ENCODE data around the gene NDUFV1. TPM values are rescaled to one million over a fixed set of nuclear protein-coding genes. Genes with fewer than 3 reads are reported as not detected.
A peak's percentile ranks its signal among the peaks of the same experiment; 100 is the strongest.
"Not testable (repeated sequence)": the region's sequence is repeated elsewhere in the genome, so short reads cannot be mapped to it uniquely, and the experiment has no call there.

Gene NDUFV1
- total RNA-seq, result 304 and 321 TPM in 2 replicates

- H3K4me1 Mint-ChIP-seq, result peaks cover 18% of the 10 kb centered on the region
- peak within 1 kb of the TSS; percentile 95 for H3K27ac Mint-ChIP-seq
- peak within 1 kb of the TSS; percentile 95 for H3K4me3 Mint-ChIP-seq
- peaks cover 22% of the 10 kb centered on the region for H3K36me3 Mint-ChIP-seq (ENCODE audit: low read depth)
- peaks cover 9% of the 10 kb centered on the region for H3K27me3 Mint-ChIP-seq
- H3K9me3 Mint-ChIP-seq, result no peaks in the 10 kb centered on the region
- intact Hi-C loops (cut with micrococcal nuclease), result loop anchor here (1.0 to 10.0 kb wide), 4 partner anchors 8 to 182 kb away; partner anchors contain the start of genes CDK2AP2, NUDT8 and RPS6KB2
- DNase-seq, result peak; percentile 99
Measured at GRCh38 chr11:67606492-67607295, at the start of gene NDUFV1. Gene NDUFV1 (plus strand): TSS chr11:67606936. CDS start chr11:67607005, 69 bp downstream.

- H3K36me3 Mint-ChIP-seq (ENCODE audit: low read depth), result no peaks in the 10 kb centered on the region
- no peak overlapping the region for H3K27ac Mint-ChIP-seq
- peaks cover 6% of the 10 kb centered on the region for H3K27me3 Mint-ChIP-seq
- intact Hi-C loops (cut with micrococcal nuclease), result no loop called here
- H3K4me3 Mint-ChIP-seq, result no peak overlapping the region
- no peak for DNase-seq
- no peaks in the 10 kb centered on the region for H3K9me3 Mint-ChIP-seq
- H3K4me1 Mint-ChIP-seq, result peaks cover 7% of the 10 kb centered on the region
Measured at GRCh38 chr11:67558084-67558772, 48.5 kb upstream of the NDUFV1 start.

- intact Hi-C loops (cut with micrococcal nuclease), result no loop called here
- Mint-ChIP-seq H3K36me3 (ENCODE audit: low read depth) (no peaks in the 10 kb centered on the region), H3K27me3 (peaks cover 10% of the 10 kb centered on the region), H3K9me3 (no peaks in the 10 kb centered on the region), H3K4me1 (peaks cover 8% of the 10 kb centered on the region), H3K4me3 (no peak overlapping the region), H3K27ac (no peak overlapping the region)
- no peak for DNase-seq
Measured at GRCh38 chr11:67561971-67562619, 44.6 kb upstream of the NDUFV1 start.

GRCh38 chr11:67562963-67563704, 43.6 kb upstream of the NDUFV1 start:
- intact Hi-C loops (cut with micrococcal nuclease), result no loop called here
- no peak for DNase-seq
- H3K36me3 Mint-ChIP-seq (ENCODE audit: low read depth), result no peaks in the 10 kb centered on the region
- no peaks in the 10 kb centered on the region for H3K9me3 Mint-ChIP-seq
- H3K27me3 Mint-ChIP-seq, result peaks cover 11% of the 10 kb centered on the region
- H3K27ac Mint-ChIP-seq, result no peak overlapping the region
- no peak overlapping the region for H3K4me3 Mint-ChIP-seq
- H3K4me1 Mint-ChIP-seq, result peaks cover 8% of the 10 kb centered on the region

- H3K36me3 Mint-ChIP-seq (ENCODE audit: low read depth); H3K27ac Mint-ChIP-seq; H3K9me3 Mint-ChIP-seq; H3K4me3 Mint-ChIP-seq; H3K4me1 Mint-ChIP-seq; DNase-seq; intact Hi-C loops (cut with micrococcal nuclease); H3K27me3 Mint-ChIP-seq: not testable (repeated sequence)
Measured at GRCh38 chr11:67563705-67564114, 43.0 kb upstream of the NDUFV1 start.

- intact Hi-C loops (cut with micrococcal nuclease), result no loop called here
- Mint-ChIP-seq H3K27me3 (peaks cover 9% of the 10 kb centered on the region), H3K9me3 (no peaks in the 10 kb centered on the region), H3K4me3 (no peak overlapping the region), H3K36me3 (ENCODE audit: low read depth) (no peaks in the 10 kb centered on the region), H3K27ac (no peak overlapping the region), H3K4me1 (peaks cover 8% of the 10 kb centered on the region)
- no peak for DNase-seq
Measured at GRCh38 chr11:67564230-67564629, 42.5 kb upstream of the NDUFV1 start.

GRCh38 chr11:67571443-67571842, 35.3 kb upstream of the NDUFV1 start:
- H3K4me3 Mint-ChIP-seq, result no peak overlapping the region
- H3K27ac Mint-ChIP-seq, result no peak overlapping the region
- no peak for DNase-seq
- H3K4me1 Mint-ChIP-seq, result no peaks in the 10 kb centered on the region
- intact Hi-C loops (cut with micrococcal nuclease), result no loop called here
- peaks cover 17% of the 10 kb centered on the region for H3K27me3 Mint-ChIP-seq
- H3K9me3 Mint-ChIP-seq, result no peaks in the 10 kb centered on the region
- H3K36me3 Mint-ChIP-seq (ENCODE audit: low read depth), result no peaks in the 10 kb centered on the region

- intact Hi-C loops (cut with micrococcal nuclease), result loop anchor here (1.0 kb wide), 1 partner anchor 87 kb away; no protein-coding TSS in a partner anchor
- no peaks in the 10 kb centered on the region for H3K9me3 Mint-ChIP-seq
- H3K4me1 Mint-ChIP-seq, result no peaks in the 10 kb centered on the region
- H3K36me3 Mint-ChIP-seq (ENCODE audit: low read depth), result no peaks in the 10 kb centered on the region
- DNase-seq, result no peak
- no peak overlapping the region for H3K27ac Mint-ChIP-seq
- peaks cover 17% of the 10 kb centered on the region for H3K27me3 Mint-ChIP-seq
- H3K4me3 Mint-ChIP-seq, result no peak overlapping the region
Measured at GRCh38 chr11:67572305-67572704, 34.4 kb upstream of the NDUFV1 start.

GRCh38 chr11:67572747-67573419, 33.9 kb upstream of the NDUFV1 start:
- DNase-seq, result peak; percentile 76
- Mint-ChIP-seq H3K9me3 (no peaks in the 10 kb centered on the region), H3K27ac (no peak overlapping the region), H3K4me1 (no peaks in the 10 kb centered on the region), H3K4me3 (no peak overlapping the region), H3K27me3 (peaks cover 15% of the 10 kb centered on the region), H3K36me3 (ENCODE audit: low read depth) (no peaks in the 10 kb centered on the region)
- intact Hi-C loops (cut with micrococcal nuclease), result loop anchor here (1.0 kb wide), 1 partner anchor 86 kb away; no protein-coding TSS in a partner anchor

- intact Hi-C loops (cut with micrococcal nuclease), result no loop called here
- DNase-seq, result no peak
- peaks cover 9% of the 10 kb centered on the region for H3K4me1 Mint-ChIP-seq
- H3K36me3 Mint-ChIP-seq (ENCODE audit: low read depth), result no peaks in the 10 kb centered on the region
- H3K27ac Mint-ChIP-seq, result no peak overlapping the region
- peaks cover 24% of the 10 kb centered on the region for H3K27me3 Mint-ChIP-seq
- no peak overlapping the region for H3K4me3 Mint-ChIP-seq
- no peaks in the 10 kb centered on the region for H3K9me3 Mint-ChIP-seq
Measured at GRCh38 chr11:67574938-67575337, 31.8 kb upstream of the NDUFV1 start.

- no peak for DNase-seq
- H3K36me3 Mint-ChIP-seq (ENCODE audit: low read depth), result no peaks in the 10 kb centered on the region
- peaks cover 14% of the 10 kb centered on the region for H3K4me1 Mint-ChIP-seq
- H3K4me3 Mint-ChIP-seq, result no peak overlapping the region
- no peak overlapping the region for H3K27ac Mint-ChIP-seq
- H3K9me3 Mint-ChIP-seq, result no peaks in the 10 kb centered on the region
- intact Hi-C loops (cut with micrococcal nuclease), result no loop called here
- peaks cover 27% of the 10 kb centered on the region for H3K27me3 Mint-ChIP-seq
Measured at GRCh38 chr11:67576735-67577475, 29.8 kb upstream of the NDUFV1 start.

GRCh38 chr11:67577951-67578350, 28.8 kb upstream of the NDUFV1 start:
- H3K9me3 Mint-ChIP-seq, result no peaks in the 10 kb centered on the region
- no peak for DNase-seq
- H3K4me1 Mint-ChIP-seq, result peaks cover 21% of the 10 kb centered on the region
- intact Hi-C loops (cut with micrococcal nuclease), result no loop called here
- no peak overlapping the region for H3K4me3 Mint-ChIP-seq
- peaks cover 27% of the 10 kb centered on the region for H3K27me3 Mint-ChIP-seq
- H3K36me3 Mint-ChIP-seq (ENCODE audit: low read depth), result no peaks in the 10 kb centered on the region
- H3K27ac Mint-ChIP-seq, result no peak overlapping the region

Data from activated CD4-positive, alpha-beta T cell treated with anti-CD3 and anti-CD28 coated beads, Interleukin-2, amount 10 ng/mL, durations not matched to agents 24 days and 14 days (primary cell).